Left ventricle myocardium superior (tissue), 1 donor: ENCODE data around the gene IKBIP. TPM values are rescaled to one million over a fixed set of nuclear protein-coding genes. Genes with fewer than 3 reads are reported as not detected.
"Not testable (repeated sequence)": the region's sequence is repeated elsewhere in the genome, so short reads cannot be mapped to it uniquely, and the experiment has no call there.

Experiments used
- ATAC-seq: fragments of 200-7000 bp; cut with Tn5 transposase; one replicate; pipeline ENCODE4 v1.9.1; 2020; ENCODE audit warnings: mild to moderate bottlenecking, moderate library complexity
- DNase-seq: peaks from one replicate; pipeline ENCODE4 v3.0.0-alpha.2; 2020
- intact Hi-C: fragments of 100-400 bp; cut with micrococcal nuclease; formaldehyde crosslinking; loops from one replicate; pipeline ENCODE4 v1.11.0; 2022
- total RNA-seq: library from RNA; stranded (reverse); fragmentation: NEBNext Ultra II Directional; extraction: Animal tissue kit (Norgen Biotek cat#: 25700); gene quantifications from one replicate; pipeline ENCODE4 v1.2.1, GENCODE V29; 2021
- donor health status: DM: no; HTN: yes; CAD: no; lungs with severe emphysema.

Gene IKBIP
- total RNA-seq, 1 donor from 2014 or later: 4.0 TPM

- not testable (repeated sequence) for DNase-seq, ATAC-seq
- intact Hi-C loops: loop anchor here (10.0 kb wide), 1 partner anchor 48 kb away; the partner anchor contains the start of gene SLC25A3
Measured at GRCh38 chr12:98642801-98643200, 1.8 kb downstream of the IKBIP start.

- ATAC-seq: no peak
- no peak for DNase-seq
- intact Hi-C loops: no loop called here
Measured at GRCh38 chr12:98639491-98639890, 5.1 kb downstream of the IKBIP start.

GRCh38 chr12:98638009-98638408 lies 6.6 kb downstream of the IKBIP start:
- DNase-seq (no peak), ATAC-seq (no peak)
- intact Hi-C loops: no loop called here

GRCh38 chr12:98637068-98637467 lies 7.5 kb downstream of the IKBIP start:
- DNase-seq (no peak), ATAC-seq (no peak)
- intact Hi-C loops: no loop called here

- no peak for ATAC-seq
- no peak for DNase-seq
- intact Hi-C loops: no loop called here
Measured at GRCh38 chr12:98635657-98636323, 8.8 kb downstream of the IKBIP start.

GRCh38 chr12:98618952-98619351 lies 25.6 kb downstream of the IKBIP start:
- no peak for DNase-seq
- intact Hi-C loops: no loop called here
- ATAC-seq: peak; percentile 79

GRCh38 chr12:98612696-98613334 lies 31.8 kb downstream of the IKBIP start:
- ATAC-seq: no peak
- DNase-seq: no peak
- intact Hi-C loops: no loop called here

GRCh38 chr12:98610596-98610995 lies 34.0 kb downstream of the IKBIP start:
- intact Hi-C loops: no loop called here
- ATAC-seq (no peak), DNase-seq (no peak)

- DNase-seq (no peak), ATAC-seq (no peak)
- intact Hi-C loops: no loop called here
Measured at GRCh38 chr12:98606359-98606988, 38.1 kb downstream of the IKBIP start.

- ATAC-seq: no peak
- DNase-seq: no peak
- intact Hi-C loops: no loop called here
Measured at GRCh38 chr12:98601924-98602323, 42.7 kb downstream of the IKBIP start.

- intact Hi-C loops: loop anchor here (10.0 kb wide), 1 partner anchor 47 kb away; the partner anchor contains the start of genes APAF1 and IKBIP
- DNase-seq, ATAC-seq: not testable (repeated sequence)
Measured at GRCh38 chr12:98597313-98597712, 47.3 kb downstream of the IKBIP start.

GRCh38 chr12:98595243-98595988 lies 49.2 kb downstream of the IKBIP start:
- intact Hi-C loops: loop anchor here (10.0 kb wide), 1 partner anchor 49 kb away; the partner anchor contains the start of genes APAF1 and IKBIP
- DNase-seq (no peak), ATAC-seq (no peak)

- intact Hi-C loops: loop anchor here (10.0 kb wide), 1 partner anchor 51 kb away; the partner anchor contains the start of genes APAF1 and IKBIP
- peak; percentile 68 for ATAC-seq
Measured at GRCh38 chr12:98594050-98594835, 50.3 kb downstream of the IKBIP start.

GRCh38 chr12:98593351-98594049 lies 51.1 kb downstream of the IKBIP start, which contains the start of gene SLC25A3:
Gene SLC25A3 (plus strand): TSS chr12:98593686. CDS start chr12:98593979, 293 bp downstream.
- DNase-seq (peak; percentile 98), ATAC-seq (peak; percentile 99)
- intact Hi-C loops: loop anchor here (10.0 kb wide), 1 partner anchor 51 kb away; the partner anchor contains the start of genes APAF1 and IKBIP

More at GRCh38 chr12:98594050-98594835, 50.3 kb downstream of the IKBIP start:
- DNase-seq: peak; percentile 64

GRCh38 chr12:98592825-98593322 lies 51.7 kb downstream of the IKBIP start:
- no peak for DNase-seq
- no peak for ATAC-seq
- intact Hi-C loops: loop anchor here (10.0 kb wide), 1 partner anchor 52 kb away; the partner anchor contains the start of genes APAF1 and IKBIP

GRCh38 chr12:98591209-98591608 lies 53.4 kb downstream of the IKBIP start:
- no peak for DNase-seq
- intact Hi-C loops: loop anchor here (10.0 kb wide), 1 partner anchor 54 kb away; the partner anchor contains the start of genes APAF1 and IKBIP
- no peak for ATAC-seq

GRCh38 chr12:98587084-98587483 lies 57.5 kb downstream of the IKBIP start:
- ATAC-seq (no peak), DNase-seq (no peak)
- intact Hi-C loops: no loop called here
